ENCODE results near the gene TRAF3IP1. TPM values are rescaled to one million over a fixed set of nuclear protein-coding genes. Genes with fewer than 3 reads are reported as not detected.

Gene TRAF3IP1
- total RNA-seq, 4 donors from 2014 or later = 1.1 to 14.1 (median 10.4) TPM

GRCh38 chr2:238420878-238421694 is 100.8 kb downstream of the TRAF3IP1 start:
- in situ Hi-C loops (cut with MboI; ENCODE audit: low pct_ligation_motif_present in 1 of 4, low pct_unique_long_range_greater_than_20kb in 1 of 4, low sequenced_read_pairs in 3 of 4) = no loop called here
- WGBS, 2 donors (ENCODE audit: low coverage in 1 of 2) = 47 to 69% methylated on average over 5 to 16 of the region's 16 CpGs

GRCh38 chr2:238421695-238422035 is 101.3 kb downstream of the TRAF3IP1 start:
- in situ Hi-C loops (cut with MboI; ENCODE audit: low pct_ligation_motif_present in 1 of 4, low pct_unique_long_range_greater_than_20kb in 1 of 4, low sequenced_read_pairs in 3 of 4) = no loop called here
- Histone ChIP-seq H3K4me3 (no peak overlapping the region), H3K27me3 (no peaks in the 10 kb centered on the region), H3K36me3 (no peaks in the 10 kb centered on the region), H3K27ac (no peak overlapping the region), H3K9me3 (no peaks in the 10 kb centered on the region), H3K4me1 (peaks cover 0 to 17% (median 9%) of the 10 kb centered on the region in 4 donors)
- no peak for DNase-seq
- no peak for TF ChIP-seq EP300 (IDR thresholded peaks at IDR 0.05; ENCODE audit: low read depth)
- no peak for TF ChIP-seq POLR2AphosphoS5 (IDR thresholded peaks at IDR 0.05)
- no peak for TF ChIP-seq POLR2A (IDR thresholded peaks at IDR 0.05)
- TF ChIP-seq, protein P1, sequence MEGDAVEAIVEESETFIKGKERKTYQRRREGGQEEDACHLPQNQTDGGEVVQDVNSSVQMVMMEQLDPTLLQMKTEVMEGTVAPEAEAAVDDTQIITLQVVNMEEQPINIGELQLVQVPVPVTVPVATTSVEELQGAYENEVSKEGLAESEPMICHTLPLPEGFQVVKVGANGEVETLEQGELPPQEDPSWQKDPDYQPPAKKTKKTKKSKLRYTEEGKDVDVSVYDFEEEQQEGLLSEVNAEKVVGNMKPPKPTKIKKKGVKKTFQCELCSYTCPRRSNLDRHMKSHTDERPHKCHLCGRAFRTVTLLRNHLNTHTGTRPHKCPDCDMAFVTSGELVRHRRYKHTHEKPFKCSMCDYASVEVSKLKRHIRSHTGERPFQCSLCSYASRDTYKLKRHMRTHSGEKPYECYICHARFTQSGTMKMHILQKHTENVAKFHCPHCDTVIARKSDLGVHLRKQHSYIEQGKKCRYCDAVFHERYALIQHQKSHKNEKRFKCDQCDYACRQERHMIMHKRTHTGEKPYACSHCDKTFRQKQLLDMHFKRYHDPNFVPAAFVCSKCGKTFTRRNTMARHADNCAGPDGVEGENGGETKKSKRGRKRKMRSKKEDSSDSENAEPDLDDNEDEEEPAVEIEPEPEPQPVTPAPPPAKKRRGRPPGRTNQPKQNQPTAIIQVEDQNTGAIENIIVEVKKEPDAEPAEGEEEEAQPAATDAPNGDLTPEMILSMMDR (IDR thresholded peaks at IDR 0.05) = no peak
- intact Hi-C loops (cut with DNase I; ENCODE audit: low total_unique reads) = no loop called here
- WGBS, 2 donors (ENCODE audit: low coverage in 1 of 2) = 84% methylated on average over 18 of the region's 18 CpGs; no CpG with 5 or more reads in 1 of the 2 donors

More at GRCh38 chr2:238420878-238421694, 100.8 kb downstream of the TRAF3IP1 start:
- TF ChIP-seq EP300 (IDR thresholded peaks at IDR 0.05; ENCODE audit: low read depth) (no peak), POLR2A (IDR thresholded peaks at IDR 0.05) (no peak), POLR2AphosphoS5 (IDR thresholded peaks at IDR 0.05) (no peak)
- TF ChIP-seq, protein P1 (IDR thresholded peaks at IDR 0.05) = no peak
- no peaks in the 10 kb centered on the region for H3K9me3 ChIP-seq
- H3K27ac ChIP-seq = no peak overlapping the region
- H3K4me3 ChIP-seq = no peak overlapping the region
- H3K36me3 ChIP-seq = no peaks in the 10 kb centered on the region
- intact Hi-C loops (cut with DNase I; ENCODE audit: low total_unique reads) = no loop called here
- peaks cover 0 to 16% (median 6%) of the 10 kb centered on the region in 4 donors for H3K4me1 ChIP-seq
- DNase-seq = no peak
- no peaks in the 10 kb centered on the region for H3K27me3 ChIP-seq

DNA sequence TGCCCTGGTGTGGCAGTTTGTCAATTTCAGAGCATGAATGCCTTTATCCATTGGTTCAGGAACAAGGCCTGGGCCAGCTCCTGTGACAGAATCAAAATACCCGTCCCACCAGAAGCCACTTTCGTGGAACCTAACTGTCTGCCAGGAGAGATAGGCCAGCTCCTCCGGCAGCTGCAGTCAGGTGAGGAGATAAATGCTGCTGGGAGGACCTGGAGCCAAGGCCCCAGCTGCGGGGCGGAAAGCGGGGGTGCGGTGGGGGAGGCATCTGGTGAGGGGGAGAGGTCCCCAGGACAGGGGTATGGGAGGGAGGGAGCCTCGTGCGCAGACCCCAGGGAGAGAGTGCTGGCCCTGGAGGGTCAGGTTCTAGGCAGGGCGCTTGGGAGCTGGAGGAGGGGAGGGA is 102.0 kb downstream of the TRAF3IP1 start:
- Histone ChIP-seq H3K27ac (no peak overlapping the region), H3K9me3 (no peaks in the 10 kb centered on the region), H3K4me3 (no peak overlapping the region), H3K36me3 (no peaks in the 10 kb centered on the region), H3K27me3 (no peaks in the 10 kb centered on the region), H3K4me1 (peaks cover 0 to 15% (median 9%) of the 10 kb centered on the region in 4 donors)
- no peak for DNase-seq
- WGBS, 2 donors (ENCODE audit: low coverage in 1 of 2) = 90 to 96% methylated on average over 5 to 10 of the region's 10 CpGs
- in situ Hi-C loops (cut with MboI; ENCODE audit: low pct_ligation_motif_present in 1 of 4, low pct_unique_long_range_greater_than_20kb in 1 of 4, low sequenced_read_pairs in 3 of 4) (no loop called here), intact Hi-C loops (cut with DNase I; ENCODE audit: low total_unique reads) (no loop called here)
- TF ChIP-seq, protein P1 (IDR thresholded peaks at IDR 0.05) = no peak
- TF ChIP-seq EP300 (IDR thresholded peaks at IDR 0.05; ENCODE audit: low read depth) (no peak), POLR2A (IDR thresholded peaks at IDR 0.05) (no peak), POLR2AphosphoS5 (IDR thresholded peaks at IDR 0.05) (no peak)

DNA sequence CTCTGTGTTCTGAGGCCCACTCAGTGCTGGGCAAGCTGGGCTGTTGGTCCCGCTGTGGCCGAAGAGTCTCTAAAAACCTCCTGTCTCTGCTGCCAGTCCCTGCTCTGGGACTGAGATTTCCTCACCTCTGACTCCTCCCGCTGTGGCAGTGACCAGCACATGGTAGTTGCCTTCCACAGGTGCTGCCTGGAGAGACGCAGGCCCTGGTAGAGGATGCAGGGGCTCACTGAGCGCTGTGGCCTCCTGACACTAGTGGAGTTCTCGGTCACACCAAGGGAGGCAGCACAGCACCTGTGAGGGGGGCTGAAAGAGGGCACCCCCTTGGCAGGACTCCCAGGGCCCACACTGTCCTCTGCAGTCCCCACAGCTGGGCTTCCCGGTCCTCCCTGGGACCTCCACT is 102.6 kb downstream of the TRAF3IP1 start:
- no peaks in the 10 kb centered on the region for H3K9me3 ChIP-seq
- 85% methylated on average over 6 of the region's 7 CpGs; no CpG with 5 or more reads in 1 of the 2 donors for WGBS, 2 donors (ENCODE audit: low coverage in 1 of 2)
- TF ChIP-seq POLR2A (IDR thresholded peaks at IDR 0.05) (no peak), EP300 (IDR thresholded peaks at IDR 0.05; ENCODE audit: low read depth) (no peak), POLR2AphosphoS5 (IDR thresholded peaks at IDR 0.05) (no peak)
- TF ChIP-seq, protein P1 (IDR thresholded peaks at IDR 0.05) = no peak
- peaks cover under 1 to 17% (median 13%) of the 10 kb centered on the region in 4 donors for H3K4me1 ChIP-seq
- no peak for DNase-seq
- in situ Hi-C loops (cut with MboI; ENCODE audit: low pct_ligation_motif_present in 1 of 4, low pct_unique_long_range_greater_than_20kb in 1 of 4, low sequenced_read_pairs in 3 of 4) = no loop called here
- H3K27ac ChIP-seq = no peak overlapping the region
- H3K27me3 ChIP-seq = no peaks in the 10 kb centered on the region
- intact Hi-C loops (cut with DNase I; ENCODE audit: low total_unique reads) = no loop called here
- H3K36me3 ChIP-seq = no peaks in the 10 kb centered on the region
- H3K4me3 ChIP-seq = no peak overlapping the region
